Esophagus squamous epithelium (tissue), 4 donors: Measurements from ENCODE around the gene NOXRED1.

ENCODE experiments used
- POLR2A ChIP-seq, 4 donors: fragments of 450-650 bp; IDR thresholded peaks; one replicate each; pipeline ENCODE4 v1.6.1; 2017; ENCODE audit warnings: antibody characterized with exemption in 4 of 4, mild to moderate bottlenecking in 4 of 4, moderate library complexity in 3 of 4
- TF ChIP-seq, protein P1 (sequence below), 6 experiments: fragments of 450-650 bp in 4 of 6; fragments of 200-600 bp in 2 of 6; sonication (generic) in 2 of 6; IDR thresholded peaks; one replicate each; pipeline ENCODE4 v1.5.1; 2016 to 2019; ENCODE audit warnings: antibody characterized with exemption in 6 of 6, mild to moderate bottlenecking in 4 of 6, moderate library complexity in 4 of 6

DNA sequence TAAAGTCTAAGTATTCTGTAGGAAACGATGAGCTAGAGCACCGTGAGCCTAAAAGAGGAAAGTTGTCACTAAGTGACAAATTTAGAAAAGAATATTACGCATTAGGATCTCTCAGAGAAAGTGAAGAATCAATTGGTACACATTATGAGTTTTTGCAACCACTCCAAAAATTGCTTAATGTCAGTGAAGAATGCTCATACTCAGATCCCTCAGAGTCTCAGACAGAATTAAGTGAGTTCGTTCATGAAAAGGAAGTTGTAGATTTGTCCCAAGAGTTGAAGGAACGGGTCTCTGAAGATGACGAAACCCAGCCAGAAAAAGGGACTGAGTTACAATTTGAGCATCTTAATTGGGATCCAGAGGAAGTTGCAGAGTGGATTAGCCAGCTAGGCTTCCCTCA is 44.6 kb downstream of the NOXRED1 start:
- TF ChIP-seq, protein P1, sequence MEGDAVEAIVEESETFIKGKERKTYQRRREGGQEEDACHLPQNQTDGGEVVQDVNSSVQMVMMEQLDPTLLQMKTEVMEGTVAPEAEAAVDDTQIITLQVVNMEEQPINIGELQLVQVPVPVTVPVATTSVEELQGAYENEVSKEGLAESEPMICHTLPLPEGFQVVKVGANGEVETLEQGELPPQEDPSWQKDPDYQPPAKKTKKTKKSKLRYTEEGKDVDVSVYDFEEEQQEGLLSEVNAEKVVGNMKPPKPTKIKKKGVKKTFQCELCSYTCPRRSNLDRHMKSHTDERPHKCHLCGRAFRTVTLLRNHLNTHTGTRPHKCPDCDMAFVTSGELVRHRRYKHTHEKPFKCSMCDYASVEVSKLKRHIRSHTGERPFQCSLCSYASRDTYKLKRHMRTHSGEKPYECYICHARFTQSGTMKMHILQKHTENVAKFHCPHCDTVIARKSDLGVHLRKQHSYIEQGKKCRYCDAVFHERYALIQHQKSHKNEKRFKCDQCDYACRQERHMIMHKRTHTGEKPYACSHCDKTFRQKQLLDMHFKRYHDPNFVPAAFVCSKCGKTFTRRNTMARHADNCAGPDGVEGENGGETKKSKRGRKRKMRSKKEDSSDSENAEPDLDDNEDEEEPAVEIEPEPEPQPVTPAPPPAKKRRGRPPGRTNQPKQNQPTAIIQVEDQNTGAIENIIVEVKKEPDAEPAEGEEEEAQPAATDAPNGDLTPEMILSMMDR (IDR thresholded peaks at IDR 0.05) = no peak
- no peak for TF ChIP-seq POLR2A (IDR thresholded peaks at IDR 0.05)
